HG03095 (cell line): ENCODE results near the gene ERGIC2.
"Not testable (repeated sequence)": the region's sequence is repeated elsewhere in the genome, so short reads cannot be mapped to it uniquely, and the experiment has no call there.

ENCODE experiments used
- ATAC-seq: cut with Tn5 transposase; IDR thresholded peaks from one replicate; pipeline ENCODE4 v1.9.1; 2021; ENCODE audit warnings: moderate library complexity; ENCODE audit not compliant: unreplicated experiment

ERGIC2 gene, protein sequence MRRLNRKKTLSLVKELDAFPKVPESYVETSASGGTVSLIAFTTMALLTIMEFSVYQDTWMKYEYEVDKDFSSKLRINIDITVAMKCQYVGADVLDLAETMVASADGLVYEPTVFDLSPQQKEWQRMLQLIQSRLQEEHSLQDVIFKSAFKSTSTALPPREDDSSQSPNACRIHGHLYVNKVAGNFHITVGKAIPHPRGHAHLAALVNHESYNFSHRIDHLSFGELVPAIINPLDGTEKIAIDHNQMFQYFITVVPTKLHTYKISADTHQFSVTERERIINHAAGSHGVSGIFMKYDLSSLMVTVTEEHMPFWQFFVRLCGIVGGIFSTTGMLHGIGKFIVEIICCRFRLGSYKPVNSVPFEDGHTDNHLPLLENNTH

DNA sequence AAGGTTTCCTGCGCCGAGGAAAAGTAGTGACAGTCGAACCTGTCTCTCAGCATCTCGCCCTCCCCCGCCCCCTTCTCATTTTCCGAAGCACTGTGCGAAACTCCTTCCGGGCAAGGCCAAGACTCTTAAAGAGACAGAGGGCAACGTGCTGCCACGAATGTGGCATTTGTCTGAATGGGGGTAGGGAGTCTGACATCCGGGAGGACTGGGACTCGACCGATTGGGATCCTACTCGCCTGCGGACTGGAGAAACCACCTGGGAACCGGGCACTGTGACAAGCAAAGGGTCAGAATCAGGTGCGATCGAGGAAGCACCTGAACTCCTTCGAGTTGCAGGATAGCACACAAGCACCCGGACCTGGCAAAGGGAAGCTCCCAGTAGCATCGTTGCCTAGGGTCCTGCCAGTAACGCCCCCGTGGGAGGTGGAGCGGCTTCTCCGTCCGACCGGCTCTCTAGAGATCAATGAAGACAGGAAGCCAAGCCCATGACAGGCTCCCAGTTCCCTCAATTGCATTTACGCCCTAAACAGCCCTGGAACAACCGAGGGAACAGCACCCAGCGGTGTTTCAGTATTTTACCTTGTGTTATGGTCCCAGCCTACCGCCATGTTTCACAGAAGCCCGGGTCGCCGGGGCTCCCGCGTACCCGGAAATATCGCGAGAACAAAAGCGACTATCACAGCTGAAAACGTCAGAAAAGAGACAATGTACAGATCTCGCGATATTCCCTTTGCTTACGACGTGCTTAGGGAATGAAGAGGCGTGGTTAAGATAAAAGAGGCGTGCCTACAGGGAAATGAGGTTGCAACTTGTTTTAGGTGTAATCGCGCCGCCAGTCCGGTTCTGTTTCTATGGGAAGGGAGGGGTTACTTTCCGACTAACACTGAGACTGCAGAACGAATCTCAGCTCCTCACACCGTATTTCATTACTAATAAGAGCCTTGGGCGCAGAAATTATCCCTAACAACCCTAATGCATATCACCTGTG is at the start of gene ERGIC2:
Gene ERGIC2, minus strand, starts transcription at position 637 of the 988 bp plus-strand sequence. CDS start 9,539 bp downstream, outside the sequence.
- ATAC-seq: peak; percentile 98

DNA sequence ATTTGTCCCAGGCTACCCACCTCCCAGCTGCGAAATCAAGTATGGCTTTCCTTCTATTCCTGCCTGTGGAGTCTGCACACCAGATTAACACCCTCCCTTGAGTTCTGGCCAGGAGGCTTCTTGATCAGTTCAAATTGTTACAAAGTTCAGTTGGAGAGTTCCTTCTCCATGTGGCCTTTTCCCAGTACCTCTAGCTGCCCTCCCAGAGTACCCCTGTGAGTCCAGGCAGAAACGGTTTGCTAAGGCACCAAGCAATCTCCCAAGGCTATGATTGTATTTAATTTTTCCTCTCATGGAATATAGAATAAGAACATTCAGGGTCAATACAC is 49.7 kb upstream of the ERGIC2 start:
- ATAC-seq: no peak

DNA sequence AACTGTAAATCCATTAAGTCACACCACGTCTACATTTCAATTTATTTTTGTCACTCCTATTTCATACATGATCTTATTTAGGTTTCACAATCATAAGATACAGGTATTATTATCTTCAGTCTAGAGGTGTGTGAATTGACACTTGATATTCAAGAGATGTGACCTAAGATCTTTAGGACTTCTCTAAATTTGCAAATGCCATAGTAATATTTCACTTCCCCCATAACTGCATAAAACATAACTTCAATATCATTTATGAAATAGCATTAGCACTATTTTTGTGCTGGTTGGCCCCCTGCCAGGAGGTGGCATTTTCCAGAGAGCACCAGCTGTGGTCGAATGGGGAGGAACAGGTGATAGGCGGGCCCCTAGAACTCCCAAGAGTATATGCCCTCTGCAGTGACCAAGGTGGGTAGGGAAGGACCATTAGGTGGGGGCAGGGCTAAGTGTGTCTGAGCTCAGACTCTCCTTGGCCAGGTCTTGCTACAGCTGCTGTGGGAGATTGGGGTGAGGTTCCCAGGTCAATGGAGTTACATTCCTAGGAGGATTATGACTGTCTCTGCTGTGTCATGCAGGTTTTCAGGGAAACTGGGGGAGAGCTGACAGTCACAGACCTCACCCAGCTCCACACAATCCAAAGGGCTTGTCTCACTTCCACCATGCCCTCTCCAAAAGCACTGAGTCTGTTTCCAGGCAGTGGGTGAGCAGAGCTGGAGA is 49.2 kb upstream of the ERGIC2 start:
- no peak for ATAC-seq

DNA sequence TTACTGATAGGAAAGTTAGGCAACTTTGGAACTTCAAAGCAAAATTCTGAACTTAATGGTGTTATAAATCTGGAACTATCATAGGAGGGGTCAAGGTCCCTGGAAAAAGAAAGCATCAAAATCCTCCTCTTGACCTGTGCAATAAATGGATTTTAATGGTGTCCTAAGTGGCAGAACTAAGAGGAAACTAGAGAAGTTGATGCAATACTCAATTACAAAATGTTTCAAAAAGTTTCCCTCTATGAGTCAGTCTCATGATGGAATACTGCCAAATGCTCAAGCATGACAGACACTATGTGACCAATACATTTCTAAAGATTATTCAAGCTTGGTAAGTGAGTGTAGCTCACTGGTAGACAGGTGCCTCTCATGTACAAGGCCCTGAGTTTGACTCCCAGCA is 47.7 kb upstream of the ERGIC2 start:
- ATAC-seq: peak; percentile 37

DNA sequence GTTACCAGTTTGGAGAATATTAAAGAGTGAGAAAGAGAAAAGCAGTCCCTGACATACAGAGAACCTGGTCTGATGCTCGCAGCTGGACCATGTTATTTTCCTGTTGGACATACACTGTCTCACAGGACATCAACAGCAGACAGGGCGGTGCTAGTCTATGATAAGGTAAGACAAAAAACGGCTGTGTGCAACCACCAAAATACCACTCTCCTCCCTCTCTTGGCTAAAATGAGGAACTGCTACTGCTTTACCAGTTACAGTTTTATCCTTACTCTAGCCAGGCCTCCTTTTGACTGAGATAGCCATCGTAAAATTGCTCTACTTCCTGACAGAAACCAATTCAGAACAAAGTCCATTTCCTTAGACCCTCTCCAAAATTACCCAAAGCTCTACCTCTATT is 47.0 kb upstream of the ERGIC2 start:
- peak; percentile 99 for ATAC-seq

DNA sequence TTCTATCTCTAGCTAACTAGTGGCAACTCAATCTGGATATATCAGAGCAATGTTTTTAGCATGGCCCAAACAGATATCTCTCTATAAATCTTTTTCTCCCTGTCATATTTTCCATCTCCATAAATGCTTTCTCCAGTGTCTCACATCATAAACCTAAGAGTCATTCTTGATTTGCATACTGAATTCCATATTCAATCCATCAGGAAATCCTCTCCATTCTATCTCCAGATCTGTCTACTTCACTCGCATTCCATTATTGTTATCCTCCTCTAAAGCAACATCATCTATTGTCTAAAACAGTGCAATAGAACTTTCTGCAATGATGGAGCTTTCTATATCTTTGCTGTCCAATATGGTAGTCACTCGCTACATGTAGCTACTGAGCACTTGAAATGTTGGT is 45.5 kb upstream of the ERGIC2 start:
- ATAC-seq: no peak

DNA sequence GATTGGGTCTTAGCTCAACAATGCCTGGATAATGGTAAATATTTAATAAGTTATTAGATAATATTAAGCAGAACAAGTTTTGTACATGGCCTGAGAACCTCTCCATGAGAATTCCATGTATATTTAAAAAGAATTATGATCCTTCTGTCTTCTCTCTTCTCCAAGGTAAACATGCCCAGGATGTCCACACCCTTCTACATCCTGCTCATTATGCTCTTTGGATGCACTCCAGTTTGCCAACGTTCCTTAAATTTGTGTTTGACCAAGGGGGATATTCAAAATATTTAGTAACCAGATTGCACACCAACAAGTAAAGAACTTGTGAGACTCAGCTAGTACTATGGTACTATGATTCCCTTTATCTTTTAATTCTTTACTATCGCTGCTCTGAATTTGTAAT is 44.8 kb upstream of the ERGIC2 start:
- no peak for ATAC-seq

DNA sequence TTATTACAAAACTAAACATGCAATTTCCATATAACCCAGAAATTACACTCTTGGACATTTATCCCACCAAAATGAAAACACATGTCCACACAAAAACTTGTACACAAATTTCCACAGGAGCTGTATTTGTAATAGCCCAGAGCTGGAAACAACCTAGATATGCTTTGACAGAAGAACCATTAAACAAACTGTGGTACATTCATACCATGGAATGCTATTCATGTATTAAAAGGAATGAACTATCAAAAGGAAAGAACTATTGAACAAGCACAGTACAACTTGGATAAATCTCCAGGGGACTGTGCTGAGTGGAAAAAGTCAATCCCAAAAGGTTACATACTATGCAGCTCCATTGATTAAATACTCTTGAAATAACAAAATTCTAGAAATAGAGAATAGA is 35.8 kb upstream of the ERGIC2 start:
- ATAC-seq: no peak

DNA sequence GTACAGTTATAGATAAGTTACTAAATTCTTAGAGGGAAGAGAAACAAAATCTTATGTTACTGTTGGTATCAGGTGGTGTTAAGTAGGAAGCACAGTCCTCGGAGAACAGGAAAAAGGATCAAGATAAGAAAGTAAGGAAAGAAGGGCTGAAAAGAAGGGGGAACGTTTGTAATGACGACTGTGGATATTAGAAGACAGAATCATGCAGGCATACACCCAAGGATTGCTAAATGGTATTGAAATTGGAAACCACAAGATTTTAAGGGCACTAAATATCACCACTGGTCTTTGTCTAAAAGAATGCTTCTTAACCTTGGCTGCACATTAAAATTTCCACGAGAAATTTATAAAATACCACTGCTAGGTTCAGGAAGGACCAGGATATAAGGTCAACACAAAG is 34.1 kb upstream of the ERGIC2 start:
- ATAC-seq: no peak

DNA sequence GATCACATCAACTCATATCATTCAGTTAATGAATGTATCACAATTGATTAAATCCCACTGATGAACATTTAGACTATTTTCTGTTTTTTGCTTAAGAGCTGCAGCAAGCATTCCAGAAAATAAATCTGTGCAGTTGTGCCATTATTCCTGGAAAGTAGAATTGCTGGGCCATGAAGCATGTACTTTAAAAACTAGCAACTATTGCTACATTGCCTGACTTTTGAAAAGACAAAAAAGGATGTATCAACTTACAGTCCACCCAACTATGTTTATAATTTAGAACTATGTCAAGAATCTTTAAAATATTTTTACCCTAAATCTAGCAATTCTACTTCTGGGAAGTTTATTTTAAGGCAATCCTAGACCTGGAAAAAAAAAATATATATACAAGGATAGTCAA is 33.4 kb upstream of the ERGIC2 start:
- ATAC-seq: no peak

DNA sequence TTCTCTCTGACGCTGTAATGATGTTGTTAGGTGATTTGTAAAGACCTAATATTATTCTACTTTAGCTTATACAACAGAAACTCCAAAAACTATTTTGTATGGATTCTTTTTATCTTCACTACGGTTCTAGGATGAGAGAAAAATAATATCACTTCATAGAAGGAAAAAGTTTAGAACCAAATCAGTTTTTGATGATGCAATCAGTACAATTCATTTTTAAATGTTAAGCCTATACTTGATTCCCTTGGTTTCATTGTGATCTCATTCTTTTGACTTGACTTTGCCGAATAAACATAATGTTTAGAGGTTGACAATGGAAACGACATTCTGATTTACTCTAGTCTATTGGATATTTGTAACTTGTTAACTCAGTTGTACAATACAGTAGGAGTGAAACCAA is 24.6 kb upstream of the ERGIC2 start:
- ATAC-seq: no peak

DNA sequence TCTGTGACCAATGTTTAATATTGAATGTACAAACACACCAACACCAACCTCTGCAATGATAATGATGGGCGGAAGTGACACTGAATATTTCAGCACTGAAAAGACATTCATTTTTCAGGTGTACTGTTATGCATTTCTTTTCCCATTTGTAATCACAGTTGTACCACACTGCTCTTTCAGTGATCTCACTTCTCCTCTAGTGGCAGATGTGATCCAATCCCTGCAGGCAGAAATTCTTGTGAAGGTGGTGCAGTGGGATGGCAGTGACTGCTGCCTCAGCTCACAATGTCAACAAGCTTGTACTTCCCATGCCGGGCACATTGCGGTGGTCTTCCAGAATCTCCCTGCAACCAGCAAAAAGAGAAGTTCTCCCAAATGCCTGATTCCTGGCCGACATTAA is 23.0 kb upstream of the ERGIC2 start:
- no peak for ATAC-seq

DNA sequence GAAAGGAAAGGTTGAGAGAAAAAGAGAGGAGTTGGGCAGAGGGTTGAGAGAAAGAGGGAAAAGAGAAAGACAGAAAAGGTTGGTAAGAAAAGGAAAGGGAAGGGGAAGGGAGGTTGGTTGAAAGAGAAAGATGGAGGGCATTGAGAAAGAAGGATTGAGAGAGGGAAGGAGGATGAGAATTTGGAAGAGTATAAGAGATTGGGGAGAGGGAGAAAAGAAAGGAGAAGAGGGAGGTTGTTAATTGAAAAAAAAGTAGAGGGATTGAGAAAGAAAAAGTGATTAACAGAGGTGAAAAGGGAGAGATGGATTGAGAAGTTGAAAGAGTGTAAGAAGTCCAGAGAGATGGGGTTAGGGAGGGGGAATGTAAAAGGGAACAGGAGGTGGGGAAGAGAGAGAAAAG is 21.5 kb upstream of the ERGIC2 start:
- no peak for ATAC-seq

DNA sequence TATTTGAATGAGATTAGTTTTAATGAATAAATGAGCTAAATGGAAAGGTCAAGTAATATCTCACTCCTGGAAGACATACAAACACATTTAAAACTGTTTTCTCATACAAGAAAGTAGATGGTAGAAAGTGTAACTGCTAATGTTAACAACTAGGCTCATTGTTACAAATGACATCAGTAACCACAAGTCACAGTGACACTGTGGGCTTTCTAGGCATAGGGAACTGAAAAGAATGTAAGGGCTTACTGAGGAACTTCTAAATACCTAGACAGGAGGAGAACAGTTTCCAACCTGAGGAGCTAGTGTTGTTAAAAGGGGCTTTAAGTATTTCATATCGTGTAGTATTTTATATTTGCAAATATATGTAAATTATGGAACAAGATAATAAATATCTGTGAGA is 17.5 kb upstream of the ERGIC2 start:
- peak; percentile 92 for ATAC-seq

DNA sequence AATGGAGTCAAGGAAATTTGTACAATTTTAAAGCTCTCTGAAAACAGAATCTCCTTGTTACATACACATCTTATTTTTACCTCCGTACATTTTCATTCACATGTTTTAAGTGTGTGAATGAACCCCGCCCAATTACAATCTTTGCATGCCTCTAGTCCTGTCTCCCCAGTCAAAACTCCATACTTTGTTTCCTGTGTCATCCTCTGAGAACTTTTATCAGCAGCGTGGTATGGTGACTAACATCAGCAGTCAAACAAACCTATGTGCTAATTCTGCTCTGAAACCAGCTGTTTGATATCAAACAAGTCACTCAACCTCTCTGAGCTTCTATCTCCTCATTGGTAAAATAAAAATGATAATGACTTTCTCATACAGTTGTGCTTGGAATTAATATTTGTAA is 15.8 kb upstream of the ERGIC2 start:
- ATAC-seq: no peak

DNA sequence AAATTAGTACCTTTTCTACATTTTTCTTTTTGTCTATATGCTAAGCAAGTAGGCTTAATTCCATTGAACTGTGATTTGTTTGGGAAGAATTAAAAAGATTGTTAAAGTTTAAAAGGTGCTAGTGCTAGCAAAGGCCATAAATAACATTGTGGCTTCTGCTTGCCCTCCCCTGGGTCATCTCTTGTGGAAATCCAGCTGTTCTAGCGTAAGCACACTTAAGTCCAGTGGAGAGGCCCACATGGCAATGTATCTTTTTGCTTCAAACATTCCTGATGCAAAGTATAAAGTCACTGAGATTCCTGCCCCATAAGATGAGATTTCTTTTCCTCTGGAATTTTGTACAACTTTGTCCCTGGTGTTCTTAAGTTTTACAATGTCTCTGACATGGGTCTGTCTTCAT is 14.4 kb upstream of the ERGIC2 start:
- no peak for ATAC-seq

DNA sequence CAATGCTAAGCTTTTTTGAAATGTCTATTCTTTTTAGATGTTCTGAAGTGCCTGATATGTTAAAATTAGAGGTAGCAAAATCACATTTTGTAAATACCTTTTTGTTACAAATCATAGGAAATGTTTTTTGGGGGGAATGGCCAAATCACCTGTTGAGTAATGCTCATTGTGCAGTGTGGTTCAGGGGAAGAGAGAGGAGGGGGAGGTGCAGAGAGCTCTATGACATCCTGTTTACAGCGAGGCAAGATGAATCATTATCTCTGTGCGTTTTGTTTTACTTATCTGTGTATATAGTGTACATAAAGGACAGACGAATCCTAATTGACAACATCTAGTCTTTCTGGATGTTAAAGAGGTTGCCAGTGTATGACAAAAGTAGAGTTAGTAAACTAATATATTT is 9.4 kb upstream of the ERGIC2 start:
- not testable (repeated sequence) for ATAC-seq

DNA sequence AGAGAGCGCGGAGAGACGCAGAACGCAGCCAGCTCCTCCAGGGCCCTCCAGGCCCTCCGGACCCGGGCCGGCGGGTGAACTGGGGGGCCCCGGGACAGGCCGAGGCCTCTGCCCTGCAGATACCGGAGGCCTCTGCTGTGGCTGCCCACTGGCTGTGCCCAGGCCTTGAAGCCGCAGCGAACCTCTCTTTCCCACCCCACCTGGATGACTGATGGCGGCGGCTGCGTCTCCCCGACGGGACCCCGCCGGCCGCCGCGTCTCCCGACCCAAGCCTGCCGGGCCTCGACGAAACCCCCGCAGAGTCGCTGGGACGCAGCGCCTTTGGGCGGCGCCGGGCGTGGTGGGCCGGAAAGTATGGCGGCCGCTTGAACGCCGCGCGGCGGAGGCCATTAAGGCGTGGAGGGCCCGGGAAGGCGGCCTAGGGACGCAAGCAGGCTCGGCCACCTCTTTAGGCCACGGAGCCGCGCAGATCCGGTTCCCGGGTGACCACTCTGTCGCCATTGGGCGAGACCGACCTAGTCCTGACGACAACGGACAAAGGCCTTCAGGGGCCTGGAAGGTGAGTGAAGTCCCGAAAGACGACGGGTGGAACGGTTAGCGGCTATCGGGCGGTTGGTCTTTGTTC is 8.4 kb upstream of the ERGIC2 start:
- no peak for ATAC-seq

DNA sequence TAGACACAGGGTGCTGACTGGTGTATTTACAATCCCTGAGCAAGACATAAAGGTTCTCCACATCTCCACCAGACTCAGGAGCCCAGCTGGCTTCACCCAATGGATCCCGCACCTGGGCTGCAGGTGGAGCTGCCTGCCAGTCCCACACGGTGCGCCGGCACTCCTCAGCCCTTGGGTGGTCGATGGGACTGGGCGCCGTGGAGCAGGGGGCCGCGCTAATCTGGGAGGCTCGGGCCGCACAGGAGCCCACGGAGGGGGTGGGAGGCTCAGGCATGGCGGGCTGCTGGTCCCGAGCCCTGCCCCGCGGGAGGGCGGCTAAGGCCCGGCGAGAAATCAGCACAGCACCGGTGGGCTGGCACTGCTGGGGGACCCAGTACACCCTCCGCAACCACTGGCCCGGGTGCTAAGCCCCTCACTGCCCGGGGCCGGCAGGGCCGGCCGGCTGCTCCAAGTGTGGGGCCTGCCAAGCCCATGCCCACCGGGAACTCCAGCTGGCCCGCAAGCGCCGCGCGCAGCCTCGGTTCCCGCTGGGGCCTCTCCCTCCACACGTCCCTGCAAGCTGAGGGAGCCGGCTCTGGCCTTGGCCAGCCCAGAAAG is 5.2 kb upstream of the ERGIC2 start:
- ATAC-seq: not testable (repeated sequence)

DNA sequence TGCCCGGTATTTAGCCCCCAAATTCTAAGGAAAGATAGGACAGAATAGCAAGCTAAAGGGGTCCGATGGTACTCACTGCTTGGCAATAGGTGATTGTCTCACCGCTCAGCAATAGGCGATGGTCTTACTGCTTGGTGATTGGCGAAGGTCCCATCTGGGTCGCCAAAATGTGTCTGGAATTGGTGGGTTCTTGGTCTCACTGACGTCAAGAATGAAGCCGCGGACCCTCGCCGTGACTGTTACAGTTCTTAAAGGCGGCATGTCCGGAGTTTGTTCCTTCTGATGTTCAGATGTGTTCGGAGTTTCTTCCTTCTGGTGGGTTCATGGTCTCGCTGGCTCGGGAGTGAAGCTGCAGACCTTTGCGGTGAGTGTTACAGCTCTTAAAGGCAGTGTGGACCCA is 4.2 kb upstream of the ERGIC2 start:
- ATAC-seq: not testable (repeated sequence)

DNA sequence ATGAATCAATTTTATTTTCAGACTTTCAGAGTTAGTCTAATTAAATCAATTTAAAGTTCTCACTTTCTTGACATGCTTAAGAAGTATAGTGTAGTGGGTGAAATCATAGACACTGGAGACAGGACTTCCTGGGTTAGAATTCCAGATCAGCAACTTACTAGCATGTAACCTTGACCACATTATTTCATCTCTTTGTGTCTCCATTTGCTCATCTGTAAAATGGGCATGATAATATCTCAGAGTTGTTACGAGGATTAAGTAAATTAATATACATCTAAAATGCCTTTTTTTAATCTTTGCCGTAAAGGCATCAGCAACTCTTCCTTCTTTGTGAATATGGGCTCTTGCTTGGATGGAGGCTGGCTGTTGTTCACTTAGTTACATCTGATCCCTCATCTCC is 1.3 kb upstream of the ERGIC2 start:
- no peak for ATAC-seq
